Measurements from ENCODE around the gene WASF3.
A peak's percentile ranks its signal among the peaks of the same experiment; 100 is the strongest.

The WASF3 gene

GRCh38 chr13:26685606-26686005, 128.1 kb downstream of the WASF3 start:
- DNase-seq (ENCODE audit: low read depth), result no peak

GRCh38 chr13:26686285-26686684, 128.8 kb downstream of the WASF3 start:
- DNase-seq (ENCODE audit: low read depth), result no peak

- no peak for DNase-seq (ENCODE audit: low read depth)
Measured at GRCh38 chr13:26688286-26688685, 130.8 kb downstream of the WASF3 start.

GRCh38 chr13:26688980-26689379, 131.5 kb downstream of the WASF3 start:
- DNase-seq (ENCODE audit: low read depth), result no peak

- no peak for DNase-seq (ENCODE audit: low read depth)
Measured at GRCh38 chr13:26693749-26694463, 136.4 kb downstream of the WASF3 start.

GRCh38 chr13:26694609-26695359, 137.3 kb downstream of the WASF3 start:
- no peak for DNase-seq (ENCODE audit: low read depth)

- no peak for DNase-seq (ENCODE audit: low read depth)
Measured at GRCh38 chr13:26695360-26695705, 137.8 kb downstream of the WASF3 start.

GRCh38 chr13:26695891-26696311, 138.4 kb downstream of the WASF3 start:
- no peak for DNase-seq (ENCODE audit: low read depth)

GRCh38 chr13:26697069-26697955, 139.8 kb downstream of the WASF3 start:
- DNase-seq (ENCODE audit: low read depth), result no peak

GRCh38 chr13:26698392-26699196, 141.1 kb downstream of the WASF3 start:
- peak; percentile 83 for DNase-seq (ENCODE audit: low read depth)

GRCh38 chr13:26699197-26699490, 141.7 kb downstream of the WASF3 start:
- no peak for DNase-seq (ENCODE audit: low read depth)

- DNase-seq (ENCODE audit: low read depth), result no peak
Measured at GRCh38 chr13:26705536-26705935, 148.1 kb downstream of the WASF3 start.

- DNase-seq (ENCODE audit: low read depth), result no peak
Measured at GRCh38 chr13:26706381-26706780, 148.9 kb downstream of the WASF3 start.

- peak; percentile 66 for DNase-seq (ENCODE audit: low read depth)
Measured at GRCh38 chr13:26707122-26708006, 149.9 kb downstream of the WASF3 start.

GRCh38 chr13:26708007-26708297, 150.5 kb downstream of the WASF3 start:
- DNase-seq (ENCODE audit: low read depth), result no peak

GRCh38 chr13:26709461-26709860, 152.0 kb downstream of the WASF3 start:
- no peak for DNase-seq (ENCODE audit: low read depth)

- no peak for DNase-seq (ENCODE audit: low read depth)
Measured at GRCh38 chr13:26710166-26710565, 152.7 kb downstream of the WASF3 start.

GRCh38 chr13:26711211-26711610, 153.7 kb downstream of the WASF3 start:
- DNase-seq (ENCODE audit: low read depth), result no peak

GRCh38 chr13:26713341-26713740, 155.9 kb downstream of the WASF3 start:
- DNase-seq (ENCODE audit: low read depth), result no peak

- DNase-seq (ENCODE audit: low read depth), result no peak
Measured at GRCh38 chr13:26716984-26717383, 159.5 kb downstream of the WASF3 start.

- no peak for DNase-seq (ENCODE audit: low read depth)
Measured at GRCh38 chr13:26718146-26718545, 160.7 kb downstream of the WASF3 start.

Measured in ELR (cell line).